Lung (tissue), 12 donors: ENCODE measurements around the gene PDE4C. TPM values are rescaled to one million over a fixed set of nuclear protein-coding genes. Genes with fewer than 3 reads are reported as not detected.
A peak's percentile ranks its signal among the peaks of the same experiment; 100 is the strongest.

Experiments
- ATAC-seq: fragments of 200-7000 bp; cut with Tn5 transposase; one replicate; pipeline ENCODE4 v1.9.1; 2020; ENCODE audit warnings: moderate number of reproducible peaks; ENCODE audit not compliant: insufficient read depth, low FRiP score
- DNase-seq, 3 donors: peaks; one replicate each; pipeline ENCODE4 v3.0.0-alpha.2; 2013 to 2017
- H3K27ac ChIP-seq, 2 donors: one replicate each; pipeline ENCODE4 v1.5.1; 2013; ENCODE audit warnings: mild to moderate bottlenecking in 2 of 2, moderate library complexity in 2 of 2, control low read depth in 1 of 2, inconsistent platforms in 1 of 2, low read depth in 1 of 2, low read length in 1 of 2
- H3K27me3 ChIP-seq, 3 donors: one replicate each; pipeline ENCODE4 v1.5.1; 2013; ENCODE audit warnings: low read length in 2 of 3; ENCODE audit not compliant: control insufficient read depth in 3 of 3, insufficient read depth in 3 of 3
- H3K36me3 ChIP-seq, 4 donors: one replicate each; pipeline ENCODE4 v1.5.1; 2013; ENCODE audit warnings: low read length in 4 of 4, mild to moderate bottlenecking in 1 of 4, moderate library complexity in 1 of 4; ENCODE audit not compliant: control insufficient read depth in 4 of 4, insufficient read depth in 4 of 4
- H3K4me1 ChIP-seq, 5 donors: one replicate each; pipeline ENCODE4 v1.5.1; 2013; ENCODE audit warnings: low read length in 5 of 5, mild to moderate bottlenecking in 2 of 5, moderate library complexity in 1 of 5; ENCODE audit not compliant: control insufficient read depth in 5 of 5, insufficient read depth in 5 of 5
- H3K4me3 ChIP-seq: one replicate; pipeline ENCODE4 v1.5.1; 2013; ENCODE audit warnings: mild to moderate bottlenecking, control low read depth, moderate library complexity
- H3K9ac ChIP-seq, 2 donors: one replicate each; pipeline ENCODE4 v1.5.1; 2013; ENCODE audit warnings: low read length in 2 of 2, control low read depth in 1 of 2; ENCODE audit not compliant: insufficient read depth in 1 of 2
- H3K9me3 ChIP-seq, 4 donors: one replicate each; pipeline ENCODE4 v1.5.1; 2013; ENCODE audit warnings: low read length in 3 of 4, mild to moderate bottlenecking in 1 of 4, moderate library complexity in 1 of 4; ENCODE audit not compliant: control insufficient read depth in 4 of 4, insufficient read depth in 3 of 4
- WGBS, 2 donors: extraction: QIAGEN DNeasy Blood & Tissue Kit; methylation state at CpG; one replicate each; pipeline ENCODE4 v1.1.7; 2013; 5-methylcytosine and 5-hydroxymethylcytosine counted together
- polyA plus RNA-seq, 2 donors: library from polyadenylated mRNA; stranded (reverse); fragments of 200-250 nt; gene quantifications; one replicate each; pipeline ENCODE4 v1.2.1, GENCODE V29; 2013
- total RNA-seq, 2 donors: library from RNA; depleted of rRNA in 1 of 2; stranded (reverse); fragments of >200 nt in 1 of 2; gene quantifications; one replicate each; pipeline ENCODE4 v1.2.1, GENCODE V29; 2014 to 2021
- TF ChIP-seq, protein P1 (sequence below): IDR thresholded peaks from 2 replicates; pipeline ENCODE4 v1.5.1; 2012; ENCODE audit warnings: mild to moderate bottlenecking; ENCODE audit errors: control extremely low read depth, extremely low read depth
- donor health status: control.
- donor health status: control.
- donor health status: Bipolar disorder and iron deficiency.
- donor health status: healthy.
- donor health status: DM: yes; HTN: yes; CAD: no.

The PDE4C gene
- total and polyA plus RNA-seq, 4 donors = 0.32 to 32.4 (median 4.2) TPM

DNA sequence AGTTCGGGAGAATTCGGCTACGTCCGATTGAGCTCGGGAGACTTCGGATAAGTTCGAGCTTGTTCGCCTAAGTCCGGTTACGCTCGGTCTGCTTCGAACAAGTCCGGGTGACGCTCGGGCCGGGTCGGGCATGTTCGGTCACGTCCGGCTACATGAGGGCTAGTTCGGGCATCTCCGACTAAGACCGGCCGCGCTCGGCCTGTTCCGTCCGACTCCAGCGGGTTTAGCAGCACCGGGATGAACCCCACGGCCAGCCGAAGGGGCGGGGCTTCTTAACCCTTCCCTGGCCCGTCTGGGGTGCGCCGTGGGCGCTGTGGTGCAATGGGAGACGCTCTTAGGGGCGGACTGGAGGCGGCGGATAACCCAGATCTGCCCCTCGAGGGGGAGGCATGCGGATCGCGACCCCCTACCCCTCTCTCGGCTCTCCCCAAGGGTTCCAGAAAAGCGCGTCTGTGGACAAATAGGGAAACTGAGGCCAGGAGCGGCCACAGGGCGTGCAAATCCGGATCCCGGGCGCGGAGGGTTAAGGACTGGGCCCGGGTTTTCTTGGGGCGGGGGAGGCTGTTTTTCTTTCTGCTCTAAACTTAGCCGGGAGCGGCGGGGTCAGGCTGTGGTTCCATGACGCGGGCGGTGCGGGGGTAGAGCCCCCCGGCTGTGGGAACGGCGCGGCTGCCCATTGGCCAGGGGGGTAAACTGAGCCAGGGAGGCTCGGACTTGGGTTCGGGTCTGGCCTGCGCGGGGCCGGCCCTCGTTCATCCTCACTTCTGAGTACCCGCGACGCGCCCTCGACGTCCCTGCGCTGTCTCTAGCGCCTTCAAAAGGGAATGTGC lies 1.5 kb downstream of the PDE4C start:
- H3K4me3 ChIP-seq = peak overlapping the region; percentile 10
- WGBS, 2 donors = 2 to 5% methylated on average over 76 to 81 of the region's 81 CpGs
- ATAC-seq (peak; percentile 98), DNase-seq (peak; percentile 97 to 99 (median 98))
- H3K4me1 ChIP-seq = peaks cover 0 to 19% (median 0%) of the 10 kb centered on the region in 5 donors
- H3K9ac ChIP-seq = no peak overlapping the region
- H3K27me3 ChIP-seq = peaks cover 0 to 24% (median 7%) of the 10 kb centered on the region in 3 donors
- TF ChIP-seq, protein P1, sequence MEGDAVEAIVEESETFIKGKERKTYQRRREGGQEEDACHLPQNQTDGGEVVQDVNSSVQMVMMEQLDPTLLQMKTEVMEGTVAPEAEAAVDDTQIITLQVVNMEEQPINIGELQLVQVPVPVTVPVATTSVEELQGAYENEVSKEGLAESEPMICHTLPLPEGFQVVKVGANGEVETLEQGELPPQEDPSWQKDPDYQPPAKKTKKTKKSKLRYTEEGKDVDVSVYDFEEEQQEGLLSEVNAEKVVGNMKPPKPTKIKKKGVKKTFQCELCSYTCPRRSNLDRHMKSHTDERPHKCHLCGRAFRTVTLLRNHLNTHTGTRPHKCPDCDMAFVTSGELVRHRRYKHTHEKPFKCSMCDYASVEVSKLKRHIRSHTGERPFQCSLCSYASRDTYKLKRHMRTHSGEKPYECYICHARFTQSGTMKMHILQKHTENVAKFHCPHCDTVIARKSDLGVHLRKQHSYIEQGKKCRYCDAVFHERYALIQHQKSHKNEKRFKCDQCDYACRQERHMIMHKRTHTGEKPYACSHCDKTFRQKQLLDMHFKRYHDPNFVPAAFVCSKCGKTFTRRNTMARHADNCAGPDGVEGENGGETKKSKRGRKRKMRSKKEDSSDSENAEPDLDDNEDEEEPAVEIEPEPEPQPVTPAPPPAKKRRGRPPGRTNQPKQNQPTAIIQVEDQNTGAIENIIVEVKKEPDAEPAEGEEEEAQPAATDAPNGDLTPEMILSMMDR = no peak
- H3K36me3 ChIP-seq = no peaks in the 10 kb centered on the region
- H3K9me3 ChIP-seq = no peaks in the 10 kb centered on the region
- no peak overlapping the region for H3K27ac ChIP-seq

DNA sequence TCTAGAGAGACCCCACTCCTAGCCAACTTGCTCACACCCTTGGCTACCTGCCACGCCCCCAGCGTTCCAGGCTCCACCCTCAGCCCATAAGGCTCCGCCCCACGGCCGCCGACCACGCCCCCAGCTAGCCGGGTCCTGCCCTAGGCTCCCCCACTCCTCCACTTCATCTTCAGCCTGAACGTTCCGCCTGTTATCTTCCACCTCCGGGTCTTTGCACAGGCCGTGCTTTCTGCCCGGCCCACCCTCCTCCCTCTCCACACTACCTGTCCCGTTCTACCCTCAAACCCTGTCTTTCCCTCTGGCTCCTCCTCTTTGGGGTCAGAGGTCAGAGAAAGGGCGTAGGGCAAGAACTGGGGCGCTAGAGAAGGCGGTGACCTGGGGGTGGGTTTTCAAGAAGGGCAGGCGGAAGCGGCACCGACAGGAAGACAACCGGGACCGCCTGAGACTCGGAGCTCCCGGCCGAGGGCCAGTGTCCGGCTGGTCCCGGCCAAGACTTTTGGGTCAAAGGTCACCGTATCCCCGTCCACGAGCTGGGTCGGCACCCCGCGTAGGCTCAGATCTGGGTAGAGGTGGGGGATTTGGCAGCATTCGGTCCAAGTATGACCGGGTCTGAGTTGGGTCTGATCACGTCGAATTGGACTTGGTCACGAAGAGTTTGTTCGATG lies 2.2 kb downstream of the PDE4C start:
- peaks cover 0 to 24% (median 7%) of the 10 kb centered on the region in 3 donors for H3K27me3 ChIP-seq
- WGBS, 2 donors = 8 to 10% methylated on average over 39 of the region's 39 CpGs

DNA sequence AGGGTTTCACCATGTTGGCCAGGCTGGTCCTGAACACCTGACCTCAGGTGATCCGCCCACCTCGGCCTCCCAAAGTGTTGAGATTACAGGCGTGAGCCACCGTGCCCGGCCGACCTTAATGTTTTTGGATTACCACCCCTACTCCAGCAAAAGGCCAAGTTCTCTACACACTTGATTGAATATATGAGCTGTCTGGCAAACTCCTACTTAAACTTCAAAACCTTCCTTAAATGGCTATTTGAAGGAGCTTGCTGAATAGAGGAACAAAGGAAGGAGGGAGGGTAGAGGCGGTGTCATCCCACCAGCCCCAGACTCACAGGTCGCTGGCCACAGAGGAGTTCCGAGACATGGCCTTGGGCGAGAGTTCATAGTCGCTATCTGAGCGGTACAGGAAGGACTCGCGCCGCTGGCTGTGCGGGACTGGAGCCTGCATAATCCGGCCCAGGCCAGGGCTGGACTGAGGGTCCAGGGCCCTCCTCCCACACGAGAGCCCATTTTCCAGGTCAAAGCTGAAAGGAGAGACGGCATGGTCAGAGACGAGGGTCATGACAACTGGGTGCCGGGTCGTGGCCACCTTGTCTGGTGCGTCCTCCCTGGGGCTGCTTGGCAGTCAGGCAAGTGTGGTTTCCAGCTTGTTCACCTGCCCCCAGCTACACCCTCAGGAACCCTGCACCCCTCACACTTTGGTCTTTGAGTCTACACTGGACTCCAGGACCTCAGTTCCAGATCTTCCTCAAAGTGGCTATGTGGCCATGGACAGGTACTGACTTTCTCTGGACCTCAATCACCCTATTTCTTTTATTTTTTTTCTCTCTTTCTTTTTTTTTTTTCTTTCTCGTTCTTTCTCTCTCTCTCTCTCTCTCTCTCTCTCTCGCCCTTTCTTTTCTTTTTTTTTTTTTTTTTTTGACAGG lies 4.2 kb downstream of the PDE4C start:
- Histone ChIP-seq H3K9ac (no peak overlapping the region), H3K27me3 (peaks cover 0 to 23% (median 6%) of the 10 kb centered on the region in 3 donors), H3K4me1 (peaks cover 0 to 19% (median 0%) of the 10 kb centered on the region in 5 donors), H3K4me3 (no peak overlapping the region), H3K9me3 (no peaks in the 10 kb centered on the region), H3K27ac (no peak overlapping the region), H3K36me3 (no peaks in the 10 kb centered on the region)
- TF ChIP-seq, protein P1 = no peak
- WGBS, 2 donors = 83 to 90% methylated on average over 25 of the region's 25 CpGs
- ATAC-seq = no peak
- no peak for DNase-seq

More for the DNA sequence above, 2.2 kb downstream of the PDE4C start:
- Histone ChIP-seq H3K9ac (no peak overlapping the region), H3K4me1 (peaks cover 0 to 19% (median 0%) of the 10 kb centered on the region in 5 donors), H3K9me3 (no peaks in the 10 kb centered on the region), H3K36me3 (no peaks in the 10 kb centered on the region), H3K27ac (no peak overlapping the region), H3K4me3 (peak overlapping the region; percentile 10)
- TF ChIP-seq, protein P1 = no peak
- peak in 2 of 3 donors; percentile 24 to 28 for DNase-seq
- ATAC-seq = peak; percentile 5
